Measurements from ENCODE around the gene SNU13. TPM values are rescaled to one million over a fixed set of nuclear protein-coding genes. Genes with fewer than 3 reads are reported as not detected.
"Not testable (repeated sequence)": the region's sequence is repeated elsewhere in the genome, so short reads cannot be mapped to it uniquely, and the experiment has no call there.

Gene SNU13
- total and polyA plus RNA-seq, 11 donors, result 168 to 292 (median 202) TPM

- WGBS, 4 donors, result 48 to 71% (median 61%) methylated on average over 14 of the region's 14 CpGs
- H3K27me3 ChIP-seq, result no peaks in the 10 kb centered on the region
- ATAC-seq (peak in 2 of 4 donors; percentile 35 to 47), DNase-seq (no peak)
- H3K27ac ChIP-seq, result peak overlapping the region in 10 of 12 donors; percentile 39 to 94 (median 82)
- H3K36me3 ChIP-seq, result peaks cover 0 to 40% (median 37%) of the 10 kb centered on the region in 9 donors
- intact Hi-C loops (cut with DNase I), result loop anchor here in 1 of 10 donors (10.0 kb wide), 1 partner anchor 393 kb away; the partner anchor contains the start of genes NAGA, PHETA2 and SMDT1
- H3K4me3 ChIP-seq, result peak overlapping the region; percentile 38 to 91 (median 67)
- TF ChIP-seq CTCF (IDR thresholded peaks at IDR 0.05), result no peak
- no peak for TF ChIP-seq POLR2A (IDR thresholded peaks at IDR 0.05)
- H3K4me1 ChIP-seq, result peaks cover 0 to 11% (median 2%) of the 10 kb centered on the region in 12 donors
- no peaks in the 10 kb centered on the region for H3K9me3 ChIP-seq
Observed at GRCh38 chr22:41681616-41682015, 7.1 kb downstream of the SNU13 start.

- H3K4me1 ChIP-seq, result peaks cover 0 to 17% (median 3%) of the 10 kb centered on the region in 12 donors
- H3K36me3 ChIP-seq, result peaks cover 0 to 74% (median 56%) of the 10 kb centered on the region in 9 donors
- no peak for TF ChIP-seq POLR2A (IDR thresholded peaks at IDR 0.05)
- no peak for TF ChIP-seq CTCF (IDR thresholded peaks at IDR 0.05)
- no peak overlapping the region for H3K4me3 ChIP-seq
- H3K9me3 ChIP-seq, result no peaks in the 10 kb centered on the region
- peak overlapping the region in 9 of 12 donors; percentile 23 to 60 (median 47) for H3K27ac ChIP-seq
- H3K27me3 ChIP-seq, result no peaks in the 10 kb centered on the region
- 58 to 70% (median 62%) methylated on average over 4 of the region's 4 CpGs for WGBS, 4 donors
- intact Hi-C loops (cut with DNase I), result no loop called here
- ATAC-seq (peak; percentile 66 to 78 (median 74)), DNase-seq (no peak)
Observed at GRCh38 chr22:41676134-41676533, 12.5 kb downstream of the SNU13 start.

GRCh38 chr22:41674846-41675340 is 13.8 kb downstream of the SNU13 start:
- H3K4me3 ChIP-seq, result no peak overlapping the region
- no peak for ATAC-seq
- no peaks in the 10 kb centered on the region for H3K27me3 ChIP-seq
- WGBS, 4 donors, result 46 to 54% (median 52%) methylated on average over 11 to 12 of the region's 12 CpGs
- TF ChIP-seq CTCF (IDR thresholded peaks at IDR 0.05) (no peak), POLR2A (IDR thresholded peaks at IDR 0.05) (no peak)
- no peak for DNase-seq
- intact Hi-C loops (cut with DNase I), result no loop called here
- peaks cover 0 to 17% (median 1%) of the 10 kb centered on the region in 12 donors for H3K4me1 ChIP-seq
- peak overlapping the region in 1 of 12 donors; percentile 37 for H3K27ac ChIP-seq
- H3K9me3 ChIP-seq, result no peaks in the 10 kb centered on the region
- H3K36me3 ChIP-seq, result peaks cover 0 to 63% (median 47%) of the 10 kb centered on the region in 9 donors

- Histone ChIP-seq H3K27me3 (no peaks in the 10 kb centered on the region), H3K4me1 (peaks cover 0 to 17% (median 2%) of the 10 kb centered on the region in 12 donors), H3K4me3 (no peak overlapping the region), H3K27ac (no peak overlapping the region), H3K36me3 (peaks cover 0 to 44% (median 27%) of the 10 kb centered on the region in 9 donors), H3K9me3 (no peaks in the 10 kb centered on the region)
- ATAC-seq (no peak), DNase-seq (no peak)
- WGBS, 4 donors, result 70 to 86% (median 77%) methylated on average over 6 of the region's 6 CpGs
- intact Hi-C loops (cut with DNase I), result no loop called here
- TF ChIP-seq POLR2A (IDR thresholded peaks at IDR 0.05) (no peak), CTCF (IDR thresholded peaks at IDR 0.05) (peak in 8 of 12 donors; percentile 8 to 39 (median 24))
Observed at GRCh38 chr22:41672780-41673509, 15.7 kb downstream of the SNU13 start.

DNA sequence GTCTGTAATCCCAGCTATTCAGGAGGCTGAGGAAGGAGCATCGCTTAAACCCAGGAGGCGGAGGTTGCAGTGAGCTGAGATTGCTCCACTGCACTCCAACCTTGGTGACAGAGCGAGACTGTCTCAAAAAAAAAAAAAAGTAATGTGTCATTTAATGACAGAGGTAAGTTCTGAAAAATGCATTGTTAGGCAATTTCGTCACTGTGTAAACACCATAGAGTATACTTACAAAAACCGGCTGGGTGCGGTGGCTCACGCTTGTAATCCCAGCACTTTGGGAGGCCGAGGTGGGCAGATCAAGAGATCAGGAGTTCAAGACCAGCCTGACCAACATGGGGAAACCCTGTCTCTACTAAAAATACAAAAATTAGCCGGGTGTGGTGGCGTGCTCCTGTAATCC is 16.6 kb downstream of the SNU13 start:
- H3K27me3 ChIP-seq; H3K4me3 ChIP-seq; H3K27ac ChIP-seq; intact Hi-C loops (cut with DNase I); ATAC-seq; DNase-seq; H3K9me3 ChIP-seq: not testable (repeated sequence)
- 93 to 96% (median 95%) methylated on average over 10 of the region's 10 CpGs for WGBS, 4 donors
- Histone ChIP-seq H3K4me1 (peaks cover 0 to 17% (median 8%) of the 10 kb centered on the region in 12 donors), H3K36me3 (peaks cover 0 to 36% (median 23%) of the 10 kb centered on the region in 9 donors)

Measured in heart left ventricle (tissue), 16 donors.